ENCODE results near the gene CPED1.
"Not testable (repeated sequence)": the region's sequence is repeated elsewhere in the genome, so short reads cannot be mapped to it uniquely, and the experiment has no call there.

Gene CPED1

GRCh38 chr7:121041516-121042148 lies 53.1 kb downstream of the CPED1 start:
- DNase-seq (ENCODE audit: low read depth): no peak

GRCh38 chr7:121042195-121042594 lies 53.7 kb downstream of the CPED1 start:
- DNase-seq (ENCODE audit: low read depth): no peak

- DNase-seq (ENCODE audit: low read depth): no peak
These were observed 54.4 kb downstream of the CPED1 start for GRCh38 chr7:121042899-121043298.

DNA sequence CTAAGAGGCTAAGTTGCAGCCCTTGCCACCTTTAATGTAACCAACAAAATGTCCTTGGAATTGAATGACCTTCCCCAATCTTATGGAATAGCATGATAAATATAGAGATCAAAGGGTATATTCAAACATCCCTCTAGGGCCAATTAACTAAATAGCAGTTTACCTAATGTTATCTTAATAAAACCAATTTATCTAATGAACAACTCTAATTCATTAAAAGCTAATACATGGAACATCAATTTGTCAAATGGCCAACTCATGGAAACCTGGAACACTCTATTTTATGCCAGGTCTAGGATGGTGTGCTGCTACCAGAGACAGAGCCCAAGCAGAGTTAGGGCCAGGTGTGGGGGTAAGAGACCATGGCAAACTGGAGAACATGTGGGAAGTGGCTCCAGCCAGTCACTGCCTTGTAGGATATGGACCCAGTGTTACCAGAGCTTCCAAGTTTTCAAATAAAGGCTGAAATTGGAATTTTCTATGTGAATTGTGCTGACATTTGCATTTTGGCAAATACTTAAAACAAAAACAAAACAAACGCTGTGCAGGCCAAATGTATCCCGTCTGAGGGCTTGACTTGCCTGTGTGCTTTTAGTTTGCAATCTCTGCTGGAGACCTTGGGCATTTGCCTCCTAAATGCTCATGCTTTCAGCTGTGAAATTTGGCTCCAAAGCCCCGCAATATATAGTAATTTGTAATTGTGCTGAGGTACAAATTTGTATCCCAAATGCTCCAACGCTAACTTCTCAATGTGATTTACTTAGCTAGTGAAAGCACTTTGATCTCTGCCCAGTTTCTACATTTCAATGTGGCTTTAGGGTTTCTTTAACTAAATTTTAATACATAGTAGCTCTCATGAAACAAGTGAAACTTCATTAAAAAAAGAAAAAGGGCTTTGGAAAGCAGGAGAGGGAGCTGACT lies 55.1 kb downstream of the CPED1 start:
- DNase-seq (ENCODE audit: low read depth): no peak

DNA sequence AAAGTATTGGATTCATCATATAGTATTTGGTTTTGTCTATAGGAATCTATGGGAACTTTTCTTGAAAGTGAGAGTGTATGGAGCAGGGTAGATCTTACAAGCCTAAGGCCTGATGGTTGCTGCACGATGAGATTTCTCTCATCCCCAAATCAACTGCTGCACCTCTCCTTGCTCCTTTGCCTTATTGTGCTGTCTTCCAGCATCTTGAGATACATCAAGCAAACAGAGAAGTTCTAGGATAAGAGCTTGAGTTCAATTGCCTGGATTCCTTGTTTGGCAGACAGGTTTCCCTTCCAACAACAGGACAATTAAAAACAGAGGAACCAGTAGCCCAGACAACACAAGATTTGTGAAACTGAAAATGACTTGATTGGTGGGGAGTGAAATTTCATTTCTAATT lies 56.6 kb downstream of the CPED1 start:
- no peak for DNase-seq (ENCODE audit: low read depth)

GRCh38 chr7:121046009-121046408 lies 57.5 kb downstream of the CPED1 start:
- no peak for DNase-seq (ENCODE audit: low read depth)

- no peak for DNase-seq (ENCODE audit: low read depth)
These were observed 58.5 kb downstream of the CPED1 start for GRCh38 chr7:121046893-121047468.

GRCh38 chr7:121048195-121048594 lies 59.7 kb downstream of the CPED1 start:
- DNase-seq (ENCODE audit: low read depth): no peak

DNA sequence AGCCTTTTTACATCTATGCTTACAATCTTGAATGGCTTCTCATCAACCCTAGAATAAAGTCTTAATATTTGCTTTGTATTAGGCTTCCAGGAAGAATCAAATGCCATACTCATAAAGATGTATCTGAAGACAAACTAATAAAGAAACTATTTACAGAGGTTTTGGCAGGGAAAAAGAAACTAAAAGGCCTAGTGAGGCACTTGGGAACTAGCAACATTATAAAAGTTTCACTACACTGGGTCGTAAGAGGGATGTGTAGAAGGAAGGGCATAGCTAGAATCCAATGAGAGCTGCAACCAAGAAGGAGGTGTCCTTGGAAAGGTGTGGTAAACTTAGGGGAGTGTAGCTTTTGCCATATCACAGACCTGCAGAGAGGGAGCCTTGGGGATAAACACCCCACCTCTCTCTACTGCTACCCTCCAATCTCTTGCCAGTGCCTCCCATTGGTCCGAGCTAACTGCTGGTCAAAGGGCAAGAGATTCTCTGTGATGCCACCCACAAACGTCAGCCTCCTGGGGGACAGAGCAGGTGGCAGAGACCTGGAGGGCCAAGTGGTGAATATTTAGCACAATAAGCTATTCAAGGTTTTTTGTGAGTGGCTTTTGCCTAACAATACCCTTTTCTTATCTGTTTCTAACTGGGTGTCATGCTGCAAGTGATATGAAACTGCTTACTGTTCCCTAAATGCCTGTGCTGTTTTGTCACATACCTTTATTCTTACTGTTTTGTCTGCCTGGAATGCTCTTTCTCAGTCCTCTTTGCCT lies 60.7 kb downstream of the CPED1 start:
- DNase-seq (ENCODE audit: low read depth): no peak

- no peak for DNase-seq (ENCODE audit: low read depth)
These were observed 61.4 kb downstream of the CPED1 start for GRCh38 chr7:121049897-121050296.

DNA sequence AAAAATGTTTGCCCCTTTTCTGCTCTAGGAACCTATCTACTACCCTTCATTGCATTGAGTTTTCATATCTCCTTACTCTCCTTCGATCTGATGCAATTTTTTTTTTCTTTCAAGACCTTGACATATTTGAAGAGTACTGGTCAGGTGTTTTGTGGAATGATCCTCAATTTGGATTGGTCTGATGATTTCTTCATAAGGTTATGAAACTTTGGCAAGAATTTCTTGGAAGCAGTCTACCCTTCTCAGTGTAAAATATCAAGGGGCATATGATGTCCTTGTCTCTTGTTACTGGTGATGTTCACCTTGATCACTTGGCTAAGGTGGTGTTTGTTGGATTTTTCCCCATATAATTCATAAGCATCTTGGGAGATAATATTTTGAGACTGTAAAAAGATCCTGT lies 64.7 kb downstream of the CPED1 start:
- DNase-seq (ENCODE audit: low read depth): no peak

DNA sequence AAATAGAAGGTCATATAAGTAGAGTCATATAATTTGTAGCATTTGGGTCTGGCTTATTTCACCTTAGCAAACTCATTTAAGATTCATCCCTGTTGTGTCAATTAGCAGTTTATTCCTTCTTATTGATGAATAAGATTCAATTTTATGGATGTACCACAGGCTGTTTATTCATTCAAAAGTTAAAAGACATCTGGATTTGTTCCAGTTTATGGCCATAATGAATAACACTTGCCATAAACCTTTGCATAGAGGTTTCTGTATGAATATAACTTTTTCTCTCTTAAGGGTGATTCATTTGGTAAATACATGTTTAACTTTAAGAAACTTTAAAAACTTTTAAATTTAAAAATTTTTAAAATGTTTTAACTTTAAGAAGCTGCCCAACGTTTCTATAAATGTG lies 66.4 kb downstream of the CPED1 start:
- DNase-seq (ENCODE audit: low read depth): no peak

GRCh38 chr7:121057878-121058277 lies 69.4 kb downstream of the CPED1 start:
- DNase-seq (ENCODE audit: low read depth): no peak

- DNase-seq (ENCODE audit: low read depth): no peak
These were observed 70.5 kb downstream of the CPED1 start for GRCh38 chr7:121058975-121059374.

DNA sequence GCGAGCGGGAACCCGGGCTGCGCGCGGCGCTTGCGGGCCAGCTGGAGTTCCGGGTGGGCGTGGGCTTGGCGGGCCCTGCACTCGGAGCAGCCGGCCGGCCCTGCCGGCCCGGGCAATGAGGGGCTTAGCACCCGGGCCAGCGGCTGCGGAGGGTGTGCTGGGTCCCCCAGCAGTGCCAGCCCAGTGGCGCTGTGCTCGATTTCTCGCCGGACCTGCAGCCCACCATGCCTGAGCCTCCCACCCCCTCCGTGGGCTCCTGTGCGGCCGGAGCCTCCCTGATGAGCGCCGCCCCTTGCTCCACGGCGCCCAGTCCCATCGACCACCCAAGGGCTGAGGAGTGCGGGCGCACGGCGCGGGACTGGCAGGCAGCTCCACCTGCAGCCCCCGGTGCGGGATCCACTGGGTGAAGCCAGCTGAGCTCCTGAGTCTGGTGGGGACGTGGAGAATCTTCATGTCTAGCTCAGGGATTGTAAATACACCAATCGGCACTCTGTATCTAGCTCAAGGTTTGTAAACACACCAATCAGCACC lies 71.5 kb downstream of the CPED1 start:
- not testable (repeated sequence) for DNase-seq (ENCODE audit: low read depth)

GRCh38 chr7:121061677-121062582 lies 73.4 kb downstream of the CPED1 start:
- DNase-seq (ENCODE audit: low read depth): no peak

GRCh38 chr7:121062671-121063279 lies 74.3 kb downstream of the CPED1 start:
- no peak for DNase-seq (ENCODE audit: low read depth)

DNA sequence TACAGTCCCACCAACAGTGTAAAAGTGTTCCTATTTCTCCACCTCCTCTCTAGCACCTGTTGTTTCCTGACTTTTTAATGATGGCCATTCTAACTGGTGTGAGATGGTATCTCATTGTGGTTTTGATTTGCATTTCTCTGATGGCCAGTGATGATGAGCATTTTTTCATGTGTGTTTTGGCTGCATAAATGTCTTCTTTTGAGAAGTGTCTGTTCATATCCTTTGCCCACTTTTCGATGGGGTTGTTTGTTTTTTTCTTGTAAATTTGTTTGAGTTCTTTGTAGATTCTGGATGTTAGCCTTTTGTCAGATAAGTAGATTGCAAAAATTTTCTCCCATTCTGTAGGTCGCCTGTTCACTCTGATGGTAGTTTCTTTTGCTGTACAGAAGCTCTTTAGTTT lies 79.2 kb downstream of the CPED1 start:
- DNase-seq (ENCODE audit: low read depth): not testable (repeated sequence)

- DNase-seq (ENCODE audit: low read depth): no peak
These were observed 81.0 kb downstream of the CPED1 start for GRCh38 chr7:121069346-121070100.

- no peak for DNase-seq (ENCODE audit: low read depth)
These were observed 82.6 kb downstream of the CPED1 start for GRCh38 chr7:121071132-121071531.

Measured in activated gamma-delta T cell treated with anti-CD3 and anti-CD28 coated beads, Interleukin-2, amount 50 U/mL, for 16 hours (primary cell).